DMS153 (cell line): ENCODE measurements around the gene IFNA8.
A peak's percentile ranks its signal among the peaks of the same experiment; 100 is the strongest.
"Not testable (repeated sequence)": the region's sequence is repeated elsewhere in the genome, so short reads cannot be mapped to it uniquely, and the experiment has no call there.

Source experiments
- DNase-seq: peaks from one replicate; lab custom pipeline; 2025; lab: John Stamatoyannopoulos, UW

The IFNA8 gene

DNA sequence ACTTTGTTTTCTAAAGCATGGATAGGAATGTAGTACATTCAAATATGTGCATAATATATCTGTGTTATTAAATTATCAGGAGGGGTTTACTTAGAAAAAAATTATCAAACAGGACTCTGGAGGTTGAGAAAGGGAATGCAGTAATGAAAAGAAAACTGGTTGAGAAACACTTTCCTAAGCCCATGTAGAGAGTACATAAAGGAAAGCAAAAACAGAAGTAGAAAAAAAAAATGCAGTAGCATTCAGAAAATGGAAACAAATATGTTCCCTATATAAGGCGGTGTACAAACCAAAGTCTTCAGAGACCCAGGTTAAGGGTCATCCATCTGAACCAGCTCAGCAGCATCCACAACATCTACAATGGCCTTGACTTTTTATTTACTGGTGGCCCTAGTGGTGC is at the start of gene IFNA8:
Gene IFNA8, plus strand, starts transcription at position 301 of the 400 bp plus-strand sequence. Its CDS starts 60 bp downstream, at position 361.
- no peak for DNase-seq

DNA sequence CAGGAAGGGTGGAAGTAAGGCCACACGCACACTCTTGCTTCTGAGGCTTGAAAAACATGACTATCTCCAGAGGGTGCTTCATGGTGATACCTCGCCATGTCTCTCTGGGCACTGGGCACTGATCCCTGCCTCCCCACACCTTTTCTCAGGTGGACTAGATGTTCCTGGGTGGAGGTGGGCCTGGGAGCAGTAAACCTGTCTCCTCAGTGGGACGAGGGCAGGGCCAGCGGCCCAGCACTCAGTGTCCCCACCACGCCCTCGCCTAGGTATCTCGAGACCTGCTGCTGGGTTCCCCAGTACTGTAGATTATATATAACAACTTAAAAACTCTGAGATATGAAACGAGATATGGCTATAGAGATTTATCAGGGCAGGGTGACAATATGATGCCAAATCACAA is 46.6 kb upstream of the IFNA8 start:
- no peak for DNase-seq

DNA sequence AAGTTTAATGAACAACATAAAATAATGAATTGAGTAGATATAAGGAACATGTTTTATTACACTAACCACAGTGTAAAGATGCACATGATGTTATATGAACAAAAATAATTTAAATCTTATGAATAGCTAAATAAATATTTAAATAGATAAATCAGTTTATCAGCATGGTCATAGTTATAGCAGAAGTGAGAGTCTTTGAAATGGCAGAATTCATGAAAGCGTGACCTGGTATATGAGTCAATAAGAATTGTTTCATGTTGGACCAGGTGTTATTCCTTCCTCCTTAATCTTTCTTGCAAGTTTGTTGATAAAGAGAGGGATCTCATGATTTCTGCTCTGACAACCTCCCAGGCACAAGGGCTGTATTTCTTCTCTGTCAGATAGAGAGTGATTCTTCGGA is 41.7 kb upstream of the IFNA8 start:
- DNase-seq, result not testable (repeated sequence)

DNA sequence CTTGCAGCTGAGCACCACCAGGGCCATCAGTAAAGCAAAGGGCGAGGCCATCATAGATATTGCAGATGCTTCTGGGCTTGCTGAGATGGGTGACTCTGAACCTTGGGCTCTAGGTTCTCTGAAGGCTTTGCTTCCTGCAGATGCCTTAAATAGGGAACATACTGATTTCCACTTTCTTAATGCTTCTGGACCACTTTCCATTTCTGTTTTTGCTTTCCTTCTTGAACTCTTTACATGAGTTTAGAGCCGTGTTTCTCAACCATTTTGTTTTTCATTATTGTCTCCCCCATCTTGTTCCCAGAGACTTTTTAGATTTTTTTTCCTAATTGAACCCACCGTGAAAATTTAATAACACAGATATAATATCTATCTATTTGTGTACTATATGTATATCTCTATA is 41.0 kb upstream of the IFNA8 start, which contains the start of gene IFNA13:
Gene IFNA13, minus strand, starts transcription at position 101 of the 400 bp plus-strand sequence. Its CDS starts 47 bp downstream, at position 54.
- DNase-seq, result no peak

DNA sequence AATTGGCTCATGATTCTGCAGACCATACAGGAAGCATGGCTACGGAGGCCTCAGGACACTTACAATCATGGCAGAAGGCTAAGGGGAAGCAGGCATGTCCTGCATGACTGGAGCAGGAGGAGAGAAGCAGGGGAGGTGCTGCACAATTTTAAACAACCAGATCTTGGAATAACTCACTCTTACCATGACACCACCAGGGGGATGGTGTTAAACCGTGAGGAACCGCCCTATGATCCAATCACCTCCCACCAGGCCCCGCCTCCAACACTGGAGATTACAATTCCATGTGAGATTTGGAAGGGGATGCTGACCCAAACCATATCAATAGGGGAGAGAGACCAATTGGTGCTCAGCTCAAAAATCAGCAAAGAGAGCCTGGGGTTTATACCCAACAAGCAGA is 37.5 kb upstream of the IFNA8 start:
- not testable (repeated sequence) for DNase-seq

DNA sequence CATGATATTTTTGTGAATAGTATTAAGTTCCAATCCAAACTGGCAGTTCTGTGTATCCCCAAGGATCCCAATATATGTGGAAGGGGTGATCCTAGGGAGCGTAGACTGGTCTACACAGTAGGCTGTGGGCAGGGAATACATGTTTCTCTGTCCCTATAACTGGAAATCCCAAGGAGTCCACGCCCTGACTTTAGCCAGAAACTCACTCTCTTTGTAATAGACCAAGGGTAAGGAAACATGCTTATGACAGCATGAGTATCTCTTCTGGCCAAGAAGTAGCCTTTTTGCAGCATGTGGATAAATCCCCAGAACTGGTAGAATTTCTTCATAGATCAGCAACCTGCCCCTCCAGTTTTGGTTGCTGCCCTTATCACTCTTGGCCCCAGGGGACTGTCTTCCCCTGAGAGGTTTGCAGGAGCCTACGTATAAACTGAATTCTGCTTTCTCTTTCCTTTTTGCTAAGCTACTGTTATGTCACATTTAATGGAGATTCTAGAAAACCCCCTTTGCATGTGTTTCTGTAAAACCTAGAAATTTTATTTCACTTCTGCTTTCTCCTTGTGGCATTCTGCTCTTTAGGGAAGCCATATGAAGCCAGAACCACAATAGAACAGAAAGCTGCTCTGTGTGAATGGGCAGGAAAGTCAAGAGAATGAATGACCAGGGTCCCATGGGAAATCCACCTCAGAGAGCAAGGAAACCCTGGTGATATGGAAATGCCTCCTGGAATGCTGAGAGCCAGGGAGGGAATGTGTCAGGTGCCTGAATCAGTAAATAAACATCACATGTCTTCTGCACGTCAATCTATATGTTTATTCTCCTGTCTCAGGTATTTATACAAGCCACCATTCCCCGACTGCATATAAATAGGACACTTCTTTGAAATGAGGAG is 27.2 kb upstream of the IFNA8 start:
- peak; percentile 65 for DNase-seq

DNA sequence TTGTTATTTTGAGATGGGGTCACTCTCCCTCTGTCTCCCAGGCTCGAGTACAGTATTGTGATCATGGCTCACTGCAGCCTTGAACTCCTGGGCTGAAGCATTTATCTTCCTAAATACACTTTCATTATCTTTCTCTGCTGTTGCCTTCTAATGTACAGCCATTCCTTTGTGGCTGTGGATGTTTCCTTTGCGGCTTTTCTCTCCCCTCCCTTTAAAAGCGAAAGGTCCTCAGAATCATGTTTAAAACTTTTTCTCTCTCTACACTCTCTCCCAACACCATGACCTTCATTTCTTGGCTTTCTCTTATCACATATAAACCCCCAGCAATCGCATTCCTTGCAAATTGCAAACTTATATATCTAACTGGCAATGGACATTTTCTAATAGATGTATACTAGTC is 25.3 kb upstream of the IFNA8 start:
- DNase-seq, result no peak

DNA sequence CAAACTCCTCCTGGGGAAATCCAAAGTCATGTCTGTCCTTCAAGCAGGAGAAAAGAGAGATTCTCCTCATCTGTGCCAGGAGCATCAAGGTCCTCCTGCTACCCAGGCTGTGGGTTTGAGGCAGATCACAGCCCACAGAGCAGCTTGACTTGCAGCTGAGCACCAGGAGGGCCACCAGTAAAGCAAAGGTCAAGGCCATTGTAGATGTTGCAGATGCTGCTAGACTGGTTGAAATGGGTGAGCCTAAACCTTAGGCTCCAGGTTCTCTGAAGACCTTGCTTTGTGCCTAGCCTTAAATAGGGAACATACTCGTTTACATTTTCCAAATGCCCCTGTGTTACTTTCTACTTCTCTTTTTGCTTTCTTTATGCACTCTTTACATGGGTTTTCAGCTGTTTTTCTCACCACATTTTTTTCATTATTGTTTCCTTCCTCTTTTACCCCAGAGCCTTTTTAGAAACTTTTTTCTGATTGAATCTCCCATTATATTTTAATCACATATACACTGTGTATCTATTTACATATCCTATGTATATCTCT is 23.7 kb upstream of the IFNA8 start, which contains the start of gene IFNA2:
Gene IFNA2, minus strand, starts transcription at position 268 of the 540 bp plus-strand sequence. Its CDS starts 69 bp downstream, at position 199.
- DNase-seq, result no peak

DNA sequence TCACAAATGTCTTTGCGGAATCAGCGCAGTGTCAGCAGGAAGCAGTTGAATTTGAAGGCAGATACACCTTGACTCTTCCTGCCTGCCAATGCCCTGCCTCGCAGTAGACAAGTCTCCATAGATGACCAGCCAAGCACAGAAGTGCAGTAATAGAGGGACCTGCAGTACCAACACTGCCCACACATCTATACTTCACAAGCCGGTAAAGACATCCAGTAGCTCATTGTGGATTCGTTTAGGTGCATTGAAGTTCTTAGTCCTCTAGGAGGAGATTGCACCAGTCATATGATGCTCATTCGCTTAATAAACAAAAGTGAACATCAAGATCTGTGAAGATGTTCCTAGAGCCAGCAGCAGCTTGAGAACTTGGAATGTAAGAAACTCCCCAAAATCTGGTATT is 16.6 kb upstream of the IFNA8 start:
- peak; percentile 15 for DNase-seq

DNA sequence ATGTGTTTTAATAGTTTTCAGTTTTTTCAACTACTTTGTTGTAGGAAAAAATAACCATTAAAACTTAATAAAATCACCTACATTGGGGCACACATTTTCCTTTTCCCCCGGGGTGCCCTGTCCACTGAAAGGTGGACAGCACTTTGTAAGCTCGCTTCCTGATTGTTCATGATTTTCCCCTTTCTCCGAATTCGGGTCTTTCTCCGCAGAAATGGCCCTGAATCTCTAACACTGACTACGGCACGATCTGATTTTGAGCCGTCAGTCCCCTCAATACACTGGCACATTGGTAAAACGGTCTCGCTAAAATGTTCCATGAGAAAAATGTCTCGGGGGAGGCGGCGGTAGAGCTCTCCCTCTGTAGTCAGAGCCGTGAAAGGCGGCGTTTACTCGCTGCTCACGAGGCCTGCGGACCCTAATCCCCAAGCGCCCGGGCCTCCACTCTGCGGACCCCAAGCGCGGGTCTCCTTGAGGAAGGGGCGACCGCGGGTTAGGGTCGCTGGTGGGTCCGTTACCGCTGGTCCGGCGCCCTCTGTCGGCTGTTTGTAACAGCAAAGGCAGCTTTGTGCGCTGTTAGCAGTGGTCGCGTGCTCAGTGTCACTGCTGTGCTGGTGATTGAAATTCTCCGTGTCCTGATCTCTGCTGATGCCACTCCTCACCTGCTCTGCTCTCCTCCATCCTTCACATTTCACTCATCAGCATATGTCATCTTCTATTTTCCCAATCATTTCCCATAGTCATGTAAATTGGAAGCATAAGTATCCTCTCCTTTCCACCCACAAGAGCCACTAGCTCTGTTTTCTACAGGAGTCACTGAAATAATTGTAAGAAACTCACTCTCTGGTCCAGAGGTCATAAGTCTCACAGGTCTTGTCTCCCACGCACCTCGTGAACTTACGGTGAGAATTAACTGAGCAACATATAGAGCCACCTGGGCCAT is 12.9 kb upstream of the IFNA8 start:
- DNase-seq, result peak; percentile 1

DNA sequence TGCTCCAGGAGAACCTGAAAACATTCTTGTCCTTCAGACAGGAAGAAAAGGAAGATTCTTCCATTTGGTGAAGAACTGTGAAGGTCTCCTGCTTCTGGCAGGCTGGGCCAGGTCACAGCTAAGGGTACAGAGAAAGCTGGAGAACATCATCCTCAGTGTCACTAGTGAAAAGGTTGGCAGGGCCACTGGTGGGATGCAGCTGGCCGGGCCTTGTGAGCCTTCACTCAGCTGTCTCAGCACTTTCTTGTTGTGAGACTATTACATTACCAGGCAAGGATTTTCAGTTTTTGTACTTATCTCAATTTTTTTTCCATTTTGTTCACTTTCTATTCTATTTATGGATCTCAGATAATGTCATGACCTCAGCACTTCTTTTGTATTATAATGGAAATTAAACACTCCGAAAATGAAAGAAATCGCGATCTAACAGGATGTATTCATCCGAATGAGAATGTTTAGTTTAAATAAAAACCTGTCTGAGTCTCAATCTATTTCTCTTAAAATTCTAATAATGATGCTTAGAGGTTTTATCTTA is 9.9 kb upstream of the IFNA8 start:
- no peak for DNase-seq

DNA sequence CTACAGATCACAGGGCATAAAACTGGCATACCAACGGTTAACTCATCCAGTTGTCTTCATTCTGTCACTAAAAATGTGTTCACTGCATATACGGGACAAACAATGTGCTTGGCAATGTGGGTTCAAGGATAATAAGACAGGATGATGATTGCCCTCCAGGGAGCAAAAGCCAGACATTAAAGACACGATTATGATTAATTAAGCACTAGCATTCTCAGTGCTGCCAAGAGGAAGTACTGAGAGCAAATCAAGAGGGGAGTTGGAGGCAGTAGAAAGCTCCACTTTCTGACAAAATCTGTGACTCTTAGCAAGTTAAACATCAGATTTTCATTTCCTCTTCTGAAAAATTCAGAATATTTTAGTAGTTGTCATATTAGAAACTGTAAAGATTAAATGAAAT is 9.0 kb upstream of the IFNA8 start:
- DNase-seq, result peak; percentile 2

DNA sequence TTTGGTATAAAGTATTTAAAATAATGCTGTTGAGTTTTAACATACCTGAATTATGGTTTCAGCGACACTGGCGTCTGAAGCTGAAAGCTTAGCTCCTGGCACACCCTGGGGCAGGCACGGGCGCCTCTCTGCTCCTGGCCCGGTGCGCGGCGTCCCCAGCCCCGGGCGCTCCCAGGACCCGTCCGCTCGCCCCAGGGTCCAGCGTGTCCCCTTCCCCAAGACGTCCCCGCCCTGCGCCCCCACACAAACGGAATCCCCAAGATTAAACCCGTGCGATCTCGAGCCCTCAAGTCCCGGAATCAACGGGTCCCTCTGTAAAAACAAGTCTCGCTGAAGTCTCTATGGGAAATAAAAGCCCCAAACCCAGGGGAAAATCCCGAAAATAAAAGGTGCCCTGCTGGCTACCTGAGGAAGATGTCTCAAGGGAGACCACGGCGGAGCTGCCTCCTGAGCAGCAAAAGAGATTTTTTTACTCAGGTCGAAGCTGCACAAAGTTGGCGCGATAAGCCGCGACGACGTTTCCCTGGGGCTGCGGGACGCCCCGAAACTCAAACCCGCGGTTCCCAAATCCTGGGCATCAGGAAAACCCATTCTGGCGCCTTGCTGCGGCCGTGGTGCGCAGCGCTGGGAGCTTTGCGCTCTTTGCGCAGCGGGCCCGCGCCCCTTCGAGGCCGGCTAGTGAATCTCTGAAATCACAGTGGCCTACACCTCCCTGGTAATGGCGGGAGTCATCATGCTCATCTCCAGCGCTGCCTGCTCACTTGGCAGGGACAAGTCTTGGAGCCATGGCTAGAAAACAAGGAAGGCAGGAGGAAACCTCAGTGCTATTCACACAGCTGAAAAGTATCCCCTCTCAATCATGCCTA is 6.3 kb upstream of the IFNA8 start:
- DNase-seq, result no peak

DNA sequence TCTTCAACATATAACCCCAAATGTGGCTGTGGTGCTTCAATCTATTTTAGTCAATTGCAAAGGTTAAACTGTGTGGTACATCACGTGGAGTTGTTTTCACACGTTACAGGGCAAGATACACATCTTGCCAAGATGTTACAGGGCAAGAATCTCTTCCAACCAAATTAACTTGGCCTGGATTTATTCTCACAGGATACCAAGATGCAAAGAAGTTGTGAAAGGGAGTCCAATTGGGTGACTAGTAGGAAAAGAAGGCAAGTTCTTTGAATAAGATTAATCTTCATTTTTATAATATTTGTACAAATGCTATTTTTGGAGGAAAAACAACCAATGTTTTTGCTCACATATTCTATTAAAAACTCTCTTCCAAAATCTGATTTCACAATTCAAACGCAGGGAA is 4.8 kb upstream of the IFNA8 start:
- no peak for DNase-seq

DNA sequence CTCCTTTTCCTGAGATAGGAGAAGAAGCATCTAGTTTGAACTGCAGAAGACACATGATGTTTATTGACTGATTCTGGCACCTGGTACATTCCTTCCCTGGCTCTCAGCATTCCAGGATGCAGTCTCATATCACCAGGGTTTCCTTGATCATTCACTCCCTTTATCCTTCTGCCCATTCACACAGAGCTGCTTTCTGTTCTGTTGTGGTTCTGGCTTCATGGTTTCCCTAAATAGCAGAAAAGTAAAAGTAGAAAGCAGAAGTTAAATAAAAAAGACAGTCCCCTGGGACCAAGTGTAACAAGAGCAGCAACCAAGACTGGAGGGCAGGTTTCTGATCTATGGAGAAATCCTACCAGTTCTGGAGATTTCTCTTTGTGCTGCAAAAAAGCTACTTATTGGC is 3.2 kb downstream of the IFNA8 start:
- DNase-seq, result no peak

DNA sequence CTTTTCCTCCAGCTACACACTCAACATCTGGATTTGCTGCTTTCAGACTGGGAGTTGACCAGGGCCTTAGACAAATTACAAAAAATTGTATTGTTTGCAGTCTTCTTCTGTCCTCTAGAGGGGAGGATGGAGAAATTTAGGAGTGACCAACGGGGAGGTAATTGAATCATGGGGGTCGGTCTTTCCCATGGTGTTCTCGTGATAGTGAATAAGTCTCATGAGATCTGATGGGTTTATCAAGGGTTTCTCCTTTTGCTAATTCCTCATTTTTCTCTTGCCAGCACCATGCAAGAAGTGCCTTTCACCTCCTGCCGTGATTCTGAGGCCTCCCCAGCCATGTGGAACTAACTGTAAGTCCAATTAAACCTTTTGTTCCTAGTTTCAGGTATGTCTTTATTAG is 4.2 kb downstream of the IFNA8 start:
- no peak for DNase-seq

DNA sequence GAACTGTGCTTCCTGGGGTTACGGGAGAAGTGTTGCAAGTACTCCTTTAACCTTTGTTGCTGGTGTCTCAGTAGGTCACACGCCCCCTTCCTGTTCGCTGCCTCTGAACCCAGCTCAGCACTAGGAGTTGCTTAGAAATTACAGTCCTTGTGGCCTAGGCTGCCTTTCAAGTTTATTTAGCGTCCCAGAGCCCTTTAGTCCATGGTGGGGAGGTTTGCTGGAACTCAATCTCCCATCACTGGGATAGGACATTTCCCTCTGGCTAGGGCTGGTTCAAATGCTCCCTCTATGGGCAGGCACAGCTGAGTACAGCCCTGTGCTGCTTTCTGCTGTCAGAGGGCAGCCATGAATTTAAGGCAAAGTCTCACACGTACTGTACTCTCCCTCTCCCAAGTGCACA is 4.7 kb downstream of the IFNA8 start:
- DNase-seq, result no peak

DNA sequence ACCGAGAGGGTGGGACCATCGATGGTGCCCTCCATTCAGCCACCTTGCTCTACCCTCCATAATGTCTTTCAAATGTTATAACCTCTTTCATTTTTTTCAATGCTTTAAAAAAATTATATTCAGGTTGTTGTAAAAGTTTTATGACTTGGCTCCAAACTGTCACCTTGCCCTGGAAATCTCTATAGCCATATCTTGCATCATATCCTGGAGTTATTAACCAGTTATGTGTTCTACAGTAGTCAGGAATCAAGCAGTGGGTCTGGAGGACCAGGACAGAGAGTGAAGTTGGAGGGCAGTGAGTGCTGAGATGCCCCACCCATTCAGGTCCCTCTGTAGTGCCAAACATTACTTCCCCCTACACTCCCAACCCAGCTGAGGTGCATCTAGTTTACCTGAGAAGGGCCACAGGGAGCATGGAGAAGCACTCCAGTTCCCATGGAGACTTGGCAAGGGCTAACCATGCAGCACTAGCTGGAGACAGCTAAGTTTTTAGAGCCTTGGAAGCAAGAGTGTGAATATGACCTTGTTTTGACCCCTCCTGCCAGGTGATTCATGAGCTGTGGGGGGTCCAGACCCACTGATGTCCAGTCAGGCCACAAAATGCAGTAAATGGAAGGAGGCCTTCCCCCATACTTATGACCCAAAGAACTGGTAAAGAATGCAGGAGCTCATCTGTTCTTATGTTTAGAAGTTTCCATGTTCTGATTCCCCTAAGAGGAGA is 5.5 kb downstream of the IFNA8 start:
- no peak for DNase-seq

DNA sequence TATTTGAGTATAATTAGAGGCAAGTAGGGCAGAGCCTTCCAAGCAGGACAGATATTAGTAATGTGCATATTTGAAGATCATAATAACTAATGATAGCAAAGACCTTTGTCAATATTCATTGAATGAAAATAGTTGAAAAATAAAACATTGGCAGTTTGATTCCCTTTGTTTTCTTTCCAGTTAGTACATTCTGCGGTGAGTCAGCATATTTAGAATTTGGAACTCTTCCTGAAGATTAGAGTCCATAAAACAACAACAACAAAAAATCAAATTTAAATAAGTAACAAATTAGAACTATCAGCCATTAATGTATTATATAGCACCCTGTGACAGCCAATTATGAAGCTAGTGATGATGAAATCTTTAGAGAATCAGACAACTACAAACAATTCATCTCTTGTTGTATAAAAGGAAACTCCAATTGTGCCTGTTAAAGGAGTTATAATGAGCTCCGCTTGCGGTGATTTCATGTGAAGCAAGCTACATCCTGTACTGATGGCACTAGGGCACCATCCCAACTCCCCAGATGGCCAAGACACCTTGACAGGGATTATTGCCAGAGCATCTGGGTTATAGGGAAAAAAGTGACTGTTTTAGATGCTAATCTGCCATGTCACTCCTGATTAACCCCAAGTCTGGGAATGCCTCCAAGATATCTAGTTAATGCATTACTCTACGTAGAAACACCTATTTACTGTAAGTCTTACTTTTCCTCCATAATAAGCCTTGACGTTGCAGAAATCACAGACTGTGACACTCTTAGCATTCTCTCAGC is 6.8 kb downstream of the IFNA8 start:
- DNase-seq, result no peak

DNA sequence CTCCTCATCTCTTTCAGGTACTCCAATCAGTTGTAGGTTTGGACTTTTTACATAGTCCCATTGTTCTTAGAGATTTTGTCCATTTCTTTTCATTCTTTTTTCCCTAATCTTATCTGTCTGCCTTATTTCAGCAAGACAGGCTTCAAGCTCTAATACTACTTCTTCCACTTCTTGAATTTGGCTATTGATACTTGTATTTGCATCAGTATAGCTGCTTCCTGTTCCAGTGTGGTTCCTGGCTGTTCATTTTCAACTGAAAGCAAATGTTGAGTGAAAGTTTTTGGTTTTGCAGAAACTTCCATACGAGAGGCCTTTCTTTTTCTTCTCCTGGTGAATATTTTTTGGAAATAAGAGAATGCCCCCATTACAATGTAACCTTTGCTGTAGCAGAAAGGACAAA is 19.3 kb downstream of the IFNA8 start:
- no peak for DNase-seq
